ENCODE data around the gene ACACA. TPM values are rescaled to one million over a fixed set of nuclear protein-coding genes. Genes with fewer than 3 reads are reported as not detected.

Gene ACACA
- total and polyA plus RNA-seq, 2 donors (not counting 3 experiments of a cell fraction or from before 2014, with no cell fraction given), result 55.3 to 124 TPM

DNA sequence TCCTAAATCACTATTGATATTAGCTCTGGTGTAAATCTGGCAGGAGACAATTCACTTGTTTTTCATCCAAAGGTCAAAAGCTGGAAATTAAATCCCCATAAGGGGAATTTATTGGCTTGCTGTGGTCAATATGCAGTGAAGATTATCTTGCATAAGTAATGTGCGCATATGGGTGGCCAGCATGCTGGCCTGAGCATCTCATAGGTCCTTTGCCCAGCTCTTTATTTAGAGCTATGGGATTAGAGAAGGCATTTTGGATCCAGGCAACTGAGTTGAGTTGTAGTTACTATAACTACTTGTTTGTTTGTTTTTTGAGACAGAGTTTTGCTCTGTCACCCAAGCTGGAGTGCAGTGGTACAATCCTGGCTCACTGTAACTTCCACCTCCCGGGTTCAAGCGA, 347.1 kb downstream of the ACACA start:
- BruUV-seq (replicated peaks), result no TSS peak
- POLR2A ChIA-PET, result no interaction called here
- TF ChIP-seq, protein P1, sequence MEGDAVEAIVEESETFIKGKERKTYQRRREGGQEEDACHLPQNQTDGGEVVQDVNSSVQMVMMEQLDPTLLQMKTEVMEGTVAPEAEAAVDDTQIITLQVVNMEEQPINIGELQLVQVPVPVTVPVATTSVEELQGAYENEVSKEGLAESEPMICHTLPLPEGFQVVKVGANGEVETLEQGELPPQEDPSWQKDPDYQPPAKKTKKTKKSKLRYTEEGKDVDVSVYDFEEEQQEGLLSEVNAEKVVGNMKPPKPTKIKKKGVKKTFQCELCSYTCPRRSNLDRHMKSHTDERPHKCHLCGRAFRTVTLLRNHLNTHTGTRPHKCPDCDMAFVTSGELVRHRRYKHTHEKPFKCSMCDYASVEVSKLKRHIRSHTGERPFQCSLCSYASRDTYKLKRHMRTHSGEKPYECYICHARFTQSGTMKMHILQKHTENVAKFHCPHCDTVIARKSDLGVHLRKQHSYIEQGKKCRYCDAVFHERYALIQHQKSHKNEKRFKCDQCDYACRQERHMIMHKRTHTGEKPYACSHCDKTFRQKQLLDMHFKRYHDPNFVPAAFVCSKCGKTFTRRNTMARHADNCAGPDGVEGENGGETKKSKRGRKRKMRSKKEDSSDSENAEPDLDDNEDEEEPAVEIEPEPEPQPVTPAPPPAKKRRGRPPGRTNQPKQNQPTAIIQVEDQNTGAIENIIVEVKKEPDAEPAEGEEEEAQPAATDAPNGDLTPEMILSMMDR (IDR thresholded peaks at IDR 0.05; ENCODE audit: extremely low read depth in 1 of 2, insufficient read depth in 1 of 2, low read depth in 1 of 2, low read length in 2 of 2), result no peak

DNA sequence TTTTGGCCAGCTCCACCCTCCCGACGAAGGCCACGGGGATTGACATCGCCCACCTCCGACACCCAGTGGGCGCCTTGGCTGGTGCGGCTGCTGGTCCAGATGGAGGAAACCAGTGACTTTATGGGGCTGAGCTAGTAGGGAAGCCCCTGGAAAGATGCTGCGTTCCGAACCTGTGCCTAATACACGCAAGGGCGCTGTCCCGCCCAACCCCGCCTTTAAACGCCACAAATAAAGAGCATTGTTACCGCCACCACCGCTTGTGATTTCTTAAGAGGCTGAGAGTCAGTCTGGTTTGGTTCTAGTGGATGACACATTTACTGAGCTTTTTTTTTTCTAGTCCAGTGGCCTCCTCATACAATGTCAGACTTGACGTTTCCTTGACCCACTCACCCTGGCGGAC, 350.0 kb downstream of the ACACA start:
- Histone ChIP-seq H3K27me3 (ENCODE audit: control insufficient read depth in 2 of 2, insufficient read depth in 2 of 2, low read length in 2 of 2) (no peaks in the 10 kb centered on the region), H3K9me1 (replicated peaks; ENCODE audit: control insufficient read depth, extremely low read depth, insufficient read depth, low read length) (no peaks in the 10 kb centered on the region), H3K79me2 (ENCODE audit: control insufficient read depth, insufficient read depth, low read length) (no peaks in the 10 kb centered on the region), H2AFZ (ENCODE audit: low read depth, low read length) (no peak overlapping the region), H3K9ac (replicated peaks; ENCODE audit: extremely low read depth, insufficient read depth, low read length) (no peak overlapping the region), H3K4me1 (ENCODE audit: control insufficient read depth, extremely low read depth, insufficient read depth, low read length) (no peaks in the 10 kb centered on the region), H3K4me3 (replicated peaks in 1 of 3; ENCODE audit: insufficient read depth in 1 of 3, low read depth in 1 of 3, low read length in 3 of 3) (no peak overlapping the region), H3K36me3 (ENCODE audit: control insufficient read depth in 2 of 2, extremely low read depth in 1 of 2, insufficient read depth in 2 of 2, low read length in 2 of 2) (peaks cover 0 to 5% of the 10 kb centered on the region in 2 experiments), H3K27ac (ENCODE audit: insufficient read depth, low read depth, low read length) (no peak overlapping the region), H3K4me2 (ENCODE audit: insufficient read depth, low read length) (no peak overlapping the region), H4K20me1 (replicated peaks; ENCODE audit: control insufficient read depth, extremely low read depth, insufficient read depth, low read length) (no peaks in the 10 kb centered on the region), H3K9me3 (replicated peaks; ENCODE audit: control insufficient read depth, insufficient read depth, low read length) (no peaks in the 10 kb centered on the region)
- TF ChIP-seq, protein P2, sequence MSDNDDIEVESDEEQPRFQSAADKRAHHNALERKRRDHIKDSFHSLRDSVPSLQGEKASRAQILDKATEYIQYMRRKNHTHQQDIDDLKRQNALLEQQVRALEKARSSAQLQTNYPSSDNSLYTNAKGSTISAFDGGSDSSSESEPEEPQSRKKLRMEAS (IDR thresholded peaks at IDR 0.05; ENCODE audit: insufficient read depth, insufficient read length), result no peak
- no peak for TF ChIP-seq MYC (IDR thresholded peaks at IDR 0.05; ENCODE audit: low read depth, low read length)
- TF ChIP-seq EZH2 (IDR thresholded peaks at IDR 0.05; ENCODE audit: borderline replicate concordance, low read depth, low read length, severe bottlenecking), result no peak
- TF ChIP-seq FOS (IDR thresholded peaks at IDR 0.05; ENCODE audit: borderline replicate concordance, insufficient read depth, low read length), result no peak
- POLR2A ChIA-PET, result no interaction called here
- dilution Hi-C loops (cut with MboI; ENCODE audit: extremely low pct_ligation_motif_present, low sequenced_read_pairs), result loop anchor here (25.0 kb wide), 1 partner anchor 394 kb away; no protein-coding TSS in a partner anchor
- no TSS peak for BruUV-seq (replicated peaks)
- FAIRE-seq (no peak), DNase-seq (ENCODE audit: low read depth, low spot score) (no peak)
- CTCF ChIA-PET, result interaction anchor here (1.5 to 1.8 kb wide), 2 partner anchors 9 to 431 kb away, joined by 5 to 9 read pairs; no protein-coding TSS in a partner anchor
- intact Hi-C loops (cut with micrococcal nuclease), result no loop called here

More for the DNA sequence above, 347.1 kb downstream of the ACACA start:
- Histone ChIP-seq H3K27ac (ENCODE audit: insufficient read depth, low read depth, low read length) (no peak overlapping the region), H2AFZ (ENCODE audit: low read depth, low read length) (no peak overlapping the region), H3K9ac (replicated peaks; ENCODE audit: extremely low read depth, insufficient read depth, low read length) (no peak overlapping the region), H3K4me1 (ENCODE audit: control insufficient read depth, extremely low read depth, insufficient read depth, low read length) (no peaks in the 10 kb centered on the region), H3K4me2 (ENCODE audit: insufficient read depth, low read length) (no peak overlapping the region), H3K4me3 (replicated peaks in 1 of 3; ENCODE audit: insufficient read depth in 1 of 3, low read depth in 1 of 3, low read length in 3 of 3) (no peak overlapping the region), H3K27me3 (ENCODE audit: control insufficient read depth in 2 of 2, insufficient read depth in 2 of 2, low read length in 2 of 2) (peaks cover 0 to 2% of the 10 kb centered on the region in 2 experiments), H3K79me2 (ENCODE audit: control insufficient read depth, insufficient read depth, low read length) (no peaks in the 10 kb centered on the region), H3K9me3 (replicated peaks; ENCODE audit: control insufficient read depth, insufficient read depth, low read length) (no peaks in the 10 kb centered on the region), H3K36me3 (ENCODE audit: control insufficient read depth in 2 of 2, extremely low read depth in 1 of 2, insufficient read depth in 2 of 2, low read length in 2 of 2) (peaks cover 0 to 4% of the 10 kb centered on the region in 2 experiments), H4K20me1 (replicated peaks; ENCODE audit: control insufficient read depth, extremely low read depth, insufficient read depth, low read length) (no peaks in the 10 kb centered on the region), H3K9me1 (replicated peaks; ENCODE audit: control insufficient read depth, extremely low read depth, insufficient read depth, low read length) (no peaks in the 10 kb centered on the region)
- CTCF ChIA-PET, result interaction anchor here (2.3 kb wide), 1 partner anchor 12 kb away, joined by 14 read pairs; no protein-coding TSS in a partner anchor
- dilution Hi-C loops (cut with MboI; ENCODE audit: extremely low pct_ligation_motif_present, low sequenced_read_pairs), result loop anchor here (25.0 kb wide), 1 partner anchor 397 kb away; no protein-coding TSS in a partner anchor
- intact Hi-C loops (cut with micrococcal nuclease), result no loop called here
- DNase-seq (ENCODE audit: low read depth, low spot score), result no peak
- FAIRE-seq, result no peak

All from endothelial cell of umbilical vein (primary cell).